GM06990 (cell line): ENCODE data around the gene FAM50A.

Experiments used
- DNase-seq: peaks from one replicate; pipeline ENCODE4 v3.0.0-alpha.2; 2011; ENCODE audit not compliant: insufficient read length; ENCODE audit errors: extremely low read depth
- H3K27me3 ChIP-seq: replicated peaks from 2 replicates; pipeline ENCODE4 v1.6.0; 2011; ENCODE audit warnings: low read length; ENCODE audit not compliant: control insufficient read depth, insufficient read depth
- H3K36me3 ChIP-seq: 2 replicates; pipeline ENCODE4 v1.5.1; 2011; ENCODE audit warnings: low read length; ENCODE audit not compliant: control insufficient read depth, insufficient read depth
- H3K4me3 ChIP-seq: replicated peaks from 2 replicates; pipeline ENCODE4 v1.5.1; 2011; ENCODE audit warnings: low read depth, mild to moderate bottlenecking, control low read depth, low read length
- TF ChIP-seq, protein P1 (sequence below): IDR thresholded peaks from 2 replicates; pipeline ENCODE4 v1.5.1; 2011; ENCODE audit warnings: low read length, control low read depth, mild to moderate bottlenecking, inconsistent platforms; ENCODE audit not compliant: insufficient read depth, poor library complexity, severe bottlenecking

Gene FAM50A

DNA sequence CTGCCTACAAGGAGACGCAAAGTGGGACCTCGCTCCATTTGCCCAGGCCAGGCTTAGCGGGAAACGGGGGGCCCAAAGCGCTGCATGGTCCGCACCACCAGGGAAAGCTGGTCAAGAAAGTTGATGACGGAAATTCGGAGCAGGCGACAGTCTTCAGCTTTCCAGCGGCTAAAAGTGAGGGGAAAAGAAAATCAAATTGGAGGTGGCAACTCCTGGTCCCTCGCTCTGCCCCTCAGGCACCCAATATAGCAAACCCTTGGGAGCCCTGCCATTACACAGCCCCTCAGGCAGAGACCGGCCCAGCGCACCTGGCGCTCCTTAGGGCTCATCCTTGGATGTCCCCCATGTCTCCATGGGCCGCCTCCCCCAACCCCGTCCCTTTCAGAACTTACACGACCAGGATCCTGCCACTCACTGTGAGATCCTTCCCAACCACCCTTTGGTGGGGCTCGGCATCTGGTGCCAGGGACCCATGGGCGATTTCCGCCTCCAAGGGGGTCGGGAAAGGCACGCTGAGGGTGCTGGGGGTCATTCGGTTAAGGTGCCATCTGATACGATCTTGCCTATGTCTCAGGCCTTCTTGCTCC lies 34.0 kb downstream of the FAM50A start:
- peak overlapping the region; percentile 64 for H3K4me3 ChIP-seq
- no peak for DNase-seq
- no peaks in the 10 kb centered on the region for H3K36me3 ChIP-seq
- TF ChIP-seq, protein P1, sequence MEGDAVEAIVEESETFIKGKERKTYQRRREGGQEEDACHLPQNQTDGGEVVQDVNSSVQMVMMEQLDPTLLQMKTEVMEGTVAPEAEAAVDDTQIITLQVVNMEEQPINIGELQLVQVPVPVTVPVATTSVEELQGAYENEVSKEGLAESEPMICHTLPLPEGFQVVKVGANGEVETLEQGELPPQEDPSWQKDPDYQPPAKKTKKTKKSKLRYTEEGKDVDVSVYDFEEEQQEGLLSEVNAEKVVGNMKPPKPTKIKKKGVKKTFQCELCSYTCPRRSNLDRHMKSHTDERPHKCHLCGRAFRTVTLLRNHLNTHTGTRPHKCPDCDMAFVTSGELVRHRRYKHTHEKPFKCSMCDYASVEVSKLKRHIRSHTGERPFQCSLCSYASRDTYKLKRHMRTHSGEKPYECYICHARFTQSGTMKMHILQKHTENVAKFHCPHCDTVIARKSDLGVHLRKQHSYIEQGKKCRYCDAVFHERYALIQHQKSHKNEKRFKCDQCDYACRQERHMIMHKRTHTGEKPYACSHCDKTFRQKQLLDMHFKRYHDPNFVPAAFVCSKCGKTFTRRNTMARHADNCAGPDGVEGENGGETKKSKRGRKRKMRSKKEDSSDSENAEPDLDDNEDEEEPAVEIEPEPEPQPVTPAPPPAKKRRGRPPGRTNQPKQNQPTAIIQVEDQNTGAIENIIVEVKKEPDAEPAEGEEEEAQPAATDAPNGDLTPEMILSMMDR = no peak
- H3K27me3 ChIP-seq = no peaks in the 10 kb centered on the region

DNA sequence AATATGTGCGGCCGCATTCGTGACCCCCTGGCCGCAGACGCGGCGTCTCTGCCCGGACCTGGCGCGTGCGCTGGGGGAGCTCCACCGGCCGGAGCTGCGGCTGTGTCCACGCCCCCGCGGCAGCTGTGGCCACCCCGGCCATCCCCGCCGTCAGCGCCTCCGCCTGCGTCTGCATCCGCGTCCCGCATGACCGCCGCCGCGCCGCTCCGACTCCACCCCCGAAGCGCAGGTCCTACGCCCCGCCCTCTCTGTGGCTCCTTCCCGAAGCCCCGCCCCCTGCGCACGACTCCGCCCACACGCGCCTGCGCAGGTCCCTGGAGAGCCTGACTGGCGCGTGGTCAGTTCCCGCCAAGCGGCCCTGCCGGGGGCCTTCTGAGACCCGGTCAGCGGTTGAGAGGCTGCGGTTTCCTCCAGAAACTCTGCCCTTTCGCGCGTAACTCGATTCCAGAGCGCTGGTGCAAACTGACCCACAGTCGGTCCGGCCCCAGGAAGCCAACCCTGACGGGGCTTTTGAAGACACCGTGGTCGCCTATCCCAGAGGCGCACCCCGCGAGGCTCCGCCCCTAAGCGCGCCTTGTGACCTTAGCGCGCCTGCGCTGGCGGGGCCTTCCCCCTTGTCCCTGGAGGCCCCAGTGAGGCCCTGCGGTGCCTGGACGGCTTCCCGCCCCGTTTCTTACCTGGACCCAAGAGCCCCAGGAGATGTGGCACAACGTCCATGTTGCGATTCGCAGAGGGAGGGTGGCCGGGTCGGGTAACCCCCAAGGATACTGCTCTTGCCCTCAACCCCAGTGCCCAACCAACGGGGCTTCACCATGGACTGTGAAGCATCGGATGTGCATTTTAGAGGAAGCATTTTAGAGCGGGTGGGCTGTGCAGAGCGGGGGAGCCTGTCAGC lies 35.0 kb downstream of the FAM50A start, which contains the start of gene LAGE3:
TSS of gene LAGE3 (minus strand) at position 554 of the 895 bp plus-strand sequence. CDS start at position 188, 366 bp downstream.
- H3K27me3 ChIP-seq = no peaks in the 10 kb centered on the region
- H3K36me3 ChIP-seq = no peaks in the 10 kb centered on the region
- H3K4me3 ChIP-seq = peak within 1 kb of the TSS; percentile 64
- TF ChIP-seq, protein P1 = no peak
- DNase-seq = peak; percentile 94

DNA sequence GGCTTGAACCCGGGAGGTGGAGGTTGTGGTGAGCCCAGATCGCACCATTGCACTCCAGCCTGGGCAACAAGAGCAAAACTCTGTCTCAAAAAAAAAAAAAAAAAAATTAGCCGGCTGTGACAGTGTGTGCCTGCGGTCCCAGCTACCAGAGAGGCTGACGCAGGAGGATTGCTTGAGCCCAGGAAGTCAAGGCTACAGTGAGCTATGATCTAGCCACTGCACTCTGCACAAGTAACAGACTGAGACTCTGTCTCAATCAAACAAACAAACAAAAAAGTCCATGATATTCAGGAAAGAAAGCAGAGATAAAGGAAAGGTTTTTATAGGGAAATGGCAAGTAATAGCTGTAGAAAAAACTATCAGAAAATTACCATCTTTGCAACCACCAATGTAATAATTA lies 37.3 kb downstream of the FAM50A start:
- DNase-seq = no peak
- TF ChIP-seq, protein P1 = no peak
- H3K4me3 ChIP-seq = no peak overlapping the region
- no peaks in the 10 kb centered on the region for H3K27me3 ChIP-seq
- H3K36me3 ChIP-seq = peaks cover 4% of the 10 kb centered on the region

DNA sequence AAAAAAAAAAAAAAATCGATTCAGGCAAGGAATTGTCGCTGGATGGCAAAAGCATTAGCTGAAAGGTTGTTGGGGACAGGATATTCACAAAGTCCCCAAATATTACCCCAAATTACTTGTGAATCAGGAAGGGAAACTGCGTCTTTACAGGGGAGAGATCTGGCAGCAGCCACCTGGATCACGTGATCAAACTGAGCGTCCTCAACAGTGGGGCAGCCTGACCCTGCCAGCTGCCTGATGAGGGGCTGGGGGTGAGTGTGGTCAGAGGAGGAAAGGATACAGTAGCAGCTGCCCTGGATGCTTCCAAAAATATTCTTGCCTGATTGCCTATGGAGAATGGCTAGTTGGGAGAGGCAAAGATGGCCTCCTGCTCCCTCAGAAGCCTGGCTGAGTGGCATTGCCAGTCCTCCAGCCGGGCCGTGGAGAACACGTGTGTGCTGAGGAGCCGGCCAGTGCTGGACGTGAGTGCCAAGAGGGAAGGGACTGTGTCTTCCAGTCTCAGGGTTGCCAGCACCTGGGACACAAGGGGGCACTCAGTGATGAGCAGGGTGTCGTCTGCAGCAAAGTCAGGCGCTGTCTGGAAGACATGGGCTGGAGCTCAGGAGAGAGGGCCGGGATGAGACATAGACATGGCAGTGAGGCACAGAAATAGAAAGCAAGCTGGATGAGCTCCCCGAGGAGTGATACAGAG lies 38.1 kb downstream of the FAM50A start:
- TF ChIP-seq, protein P1 = no peak
- DNase-seq = no peak
- Histone ChIP-seq H3K4me3 (no peak overlapping the region), H3K36me3 (peaks cover 4% of the 10 kb centered on the region), H3K27me3 (no peaks in the 10 kb centered on the region)

DNA sequence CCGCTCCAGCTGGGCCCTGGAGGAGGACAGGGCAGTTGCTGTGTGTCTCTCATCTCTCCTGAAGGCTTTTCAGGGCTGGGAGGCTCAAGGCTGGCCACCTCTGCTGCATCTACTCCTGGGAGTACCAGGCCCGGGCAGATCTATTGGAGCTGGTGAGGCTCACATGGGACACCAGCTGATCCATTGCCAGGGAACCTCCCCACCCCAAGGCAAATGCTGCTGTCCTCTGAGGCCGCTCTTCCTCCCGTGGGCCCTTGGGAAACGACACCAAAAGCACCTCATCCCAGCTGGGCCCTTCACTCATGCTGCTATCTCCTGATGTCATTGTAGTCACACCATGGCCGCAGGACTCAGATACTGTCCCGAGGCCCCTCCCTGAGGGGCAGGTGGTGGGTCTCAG lies 38.8 kb downstream of the FAM50A start:
- Histone ChIP-seq H3K4me3 (no peak overlapping the region), H3K36me3 (peaks cover 4% of the 10 kb centered on the region), H3K27me3 (no peaks in the 10 kb centered on the region)
- TF ChIP-seq, protein P1 = no peak
- no peak for DNase-seq
